Stimulated activated CD8-positive, alpha-beta memory T cell treated with anti-CD3 and anti-CD28 coated beads, Interleukin-7, amount 100 ng/mL, for 48 hours (primary cell): ENCODE measurements around the gene HOXD12.

ENCODE experiments used
- DNase-seq, 2 donors: peaks; one replicate each; pipeline ENCODE4 v3.0.0-alpha.2; 2020; ENCODE audit warnings: low read depth in 1 of 2; ENCODE audit errors: extremely low read depth in 1 of 2

Gene HOXD12

GRCh38 chr2:176092270-176093144 lies 7.1 kb upstream of the HOXD12 start, which contains the start of gene HOXD13:
TSS of gene HOXD13 (plus strand) at chr2:176092721. CDS start at chr2:176092891, 170 bp downstream.
- no peak for DNase-seq

- DNase-seq = no peak
Observed at GRCh38 chr2:176093145-176093897, 6.3 kb upstream of the HOXD12 start.

- no peak for DNase-seq
Observed at GRCh38 chr2:176093898-176094249, 5.7 kb upstream of the HOXD12 start.

- DNase-seq = no peak
Observed at GRCh38 chr2:176094349-176094748, 5.2 kb upstream of the HOXD12 start.

GRCh38 chr2:176095421-176095820 lies 4.2 kb upstream of the HOXD12 start:
- DNase-seq = no peak

- no peak for DNase-seq
Observed at GRCh38 chr2:176096243-176096985, 3.2 kb upstream of the HOXD12 start.

GRCh38 chr2:176096986-176097819 lies 2.4 kb upstream of the HOXD12 start:
- DNase-seq = no peak

- DNase-seq = no peak
Observed at GRCh38 chr2:176097820-176098365, 1.7 kb upstream of the HOXD12 start.

- no peak for DNase-seq
Observed at GRCh38 chr2:176098366-176099158, 1.0 kb upstream of the HOXD12 start.

- no peak for DNase-seq
Observed at GRCh38 chr2:176099159-176099727, 352 bp upstream of the HOXD12 start.

GRCh38 chr2:176100547-176101140 lies 1.0 kb downstream of the HOXD12 start:
- no peak for DNase-seq

- DNase-seq = no peak
Observed at GRCh38 chr2:176101216-176101830, 1.7 kb downstream of the HOXD12 start.

GRCh38 chr2:176101842-176102241 lies 2.2 kb downstream of the HOXD12 start:
- DNase-seq = no peak

GRCh38 chr2:176102309-176102866 lies 2.8 kb downstream of the HOXD12 start:
- no peak for DNase-seq

GRCh38 chr2:176103194-176103593 lies 3.6 kb downstream of the HOXD12 start:
- DNase-seq = no peak

- no peak for DNase-seq
Observed at GRCh38 chr2:176103742-176104315, 4.2 kb downstream of the HOXD12 start.

- DNase-seq = no peak
Observed at GRCh38 chr2:176104316-176105077, 4.9 kb downstream of the HOXD12 start.
